ENCODE data around the gene ZNRF3.

- TF ChIP-seq CTCF (IDR thresholded peaks at IDR 0.05) (no peak), POLR2AphosphoS5 (IDR thresholded peaks at IDR 0.05; ENCODE audit: insufficient read depth in 1 of 2, low read depth in 1 of 2) (no peak)
Measured at GRCh38 chr22:28955817-28956216, 72.4 kb downstream of the ZNRF3 start.
